H1 (cell line): ENCODE data around the gene SAAL1. TPM values are rescaled to one million over a fixed set of nuclear protein-coding genes. Genes with fewer than 3 reads are reported as not detected.
"Not testable (repeated sequence)": the region's sequence is repeated elsewhere in the genome, so short reads cannot be mapped to it uniquely, and the experiment has no call there.

ENCODE experiments used
- CTCF ChIA-PET: fragments of 300-600 bp; sonication (Branson Sonifier 250); formaldehyde crosslinking; loops from one replicate; lab custom pipeline; 2021; ENCODE audit not compliant: partially characterized antibody; lab: Charles Lee
- POLR2A ChIA-PET: fragments of 300-600 bp; sonication (Branson Sonifier 250); formaldehyde crosslinking; loops from one replicate; lab custom pipeline; 2021; ENCODE audit warnings: inconsistent platforms; ENCODE audit not compliant: partially characterized antibody; lab: Charles Lee
- DNase-seq, 2 experiments: peaks; one replicate each; pipeline versions ENCODE4 v3.0.0 to v3.0.0-alpha.2; 2010 to 2022; ENCODE audit warnings: low spot score in 2 of 2, low read depth in 1 of 2, mixed read lengths in 1 of 2
- FAIRE-seq: peaks from 2 replicates; lab custom pipeline; 2011; peaks lifted over from hg19 to GRCh38; lab: Jason Lieb, UNC
- H2AFZ ChIP-seq: 2 replicates; pipeline ENCODE4 v1.8.1; 2012; ENCODE audit warnings: low read length, inconsistent platforms
- H2AK5ac ChIP-seq: 2 replicates; pipeline ENCODE4 v1.6.1; 2013; ENCODE audit warnings: low read depth, low read length
- H2BK120ac ChIP-seq: replicated peaks from 2 replicates; pipeline ENCODE3; 2013; ENCODE audit warnings: low read depth, low read length, inconsistent platforms
- H2BK12ac ChIP-seq: 2 replicates; pipeline ENCODE4 v1.6.1; 2013; ENCODE audit warnings: low read depth, low read length
- H2BK15ac ChIP-seq: 2 replicates; pipeline ENCODE4 v1.6.1; 2013; ENCODE audit warnings: low read length
- H2BK20ac ChIP-seq: 2 replicates; pipeline ENCODE4 v1.6.1; 2013; ENCODE audit warnings: low read length
- H2BK5ac ChIP-seq: 2 replicates; pipeline ENCODE4 v1.6.1; 2013; ENCODE audit warnings: low read depth, low read length
- H3K14ac ChIP-seq: 2 replicates; pipeline ENCODE4 v1.6.1; 2013; ENCODE audit warnings: inconsistent platforms; ENCODE audit not compliant: insufficient read length
- H3K18ac ChIP-seq: 2 replicates; pipeline ENCODE4 v1.6.1; 2013; ENCODE audit warnings: low read length; ENCODE audit errors: extremely low read depth
- H3K23ac ChIP-seq: 2 replicates; pipeline ENCODE4 v1.6.1; 2013; ENCODE audit warnings: inconsistent platforms; ENCODE audit not compliant: insufficient read length
- H3K23me2 ChIP-seq: 2 replicates; pipeline ENCODE4 v1.6.1; 2013; ENCODE audit warnings: low read depth, low read length
- H3K27ac ChIP-seq: 2 replicates; pipeline ENCODE4 v1.6.1; 2011; ENCODE audit warnings: low read depth, low read length, inconsistent platforms
- H3K27me3 ChIP-seq, 4 experiments: replicated peaks in 1 of 4; 1 replicate in 1 of 4; 2 replicates in 3 of 4; pipeline versions ENCODE4 v1.6.1 to v1.8.1; 2011 to 2013; ENCODE audit warnings: low read length in 3 of 4, mild to moderate bottlenecking in 3 of 4, inconsistent platforms in 2 of 4, mixed read lengths in 2 of 4, moderate library complexity in 1 of 4; ENCODE audit not compliant: control insufficient read depth in 3 of 4, insufficient read depth in 3 of 4; ENCODE audit errors: extremely low read depth in 1 of 4
- H3K36me3 ChIP-seq, 4 experiments: 2 replicates each; pipeline versions ENCODE4 v1.6.1 to v1.8.1; 2011 to 2013; ENCODE audit warnings: mild to moderate bottlenecking in 4 of 4, low read length in 3 of 4, moderate library complexity in 2 of 4, control low read depth in 1 of 4, inconsistent platforms in 1 of 4; ENCODE audit not compliant: insufficient read depth in 4 of 4, control insufficient read depth in 2 of 4
- H3K4ac ChIP-seq: replicated peaks from 2 replicates; pipeline ENCODE3; 2013; ENCODE audit warnings: low read length, low read depth, mixed read lengths, inconsistent platforms; ENCODE audit not compliant: insufficient read length
- H3K4me1 ChIP-seq, 4 experiments: replicated peaks in 1 of 4; 1 replicate in 1 of 4; 2 replicates in 3 of 4; pipeline versions ENCODE4 v1.6.1 to v1.8.1; 2011 to 2013; ENCODE audit warnings: low read length in 3 of 4, inconsistent platforms in 2 of 4, mixed read lengths in 1 of 4; ENCODE audit not compliant: insufficient read depth in 4 of 4, control insufficient read depth in 3 of 4
- H3K4me2 ChIP-seq, 2 experiments: 2 replicates each; pipeline versions ENCODE4 v1.6.1 to v1.8.1; 2011 to 2013; ENCODE audit warnings: low read depth in 2 of 2, low read length in 2 of 2, control low read depth in 1 of 2, inconsistent platforms in 1 of 2, mild to moderate bottlenecking in 1 of 2; ENCODE audit not compliant: insufficient read depth in 1 of 2
- H3K4me3 ChIP-seq, 4 experiments: fragments of 200-600, 300-600 bp in 1 of 4; sonication (generic), shearing (Covaris generic), sonication (Bioruptor Twin) in 1 of 4; 2 replicates each; pipeline versions ENCODE4 v1.5.1 to v1.8.1; 2011 to 2016; ENCODE audit warnings: low read length in 4 of 4, low read depth in 3 of 4, control low read depth in 2 of 4, inconsistent platforms in 2 of 4, mild to moderate bottlenecking in 2 of 4, mixed read lengths in 1 of 4, moderate library complexity in 1 of 4; ENCODE audit not compliant: insufficient read depth in 2 of 4; ENCODE audit errors: extremely low read depth in 1 of 4
- H3K56ac ChIP-seq: replicated peaks from 2 replicates; pipeline ENCODE3; 2013; ENCODE audit warnings: low read depth, mild to moderate bottlenecking, mixed read lengths, low read length, inconsistent platforms; ENCODE audit not compliant: insufficient read length
- H3K79me1 ChIP-seq: 2 replicates; pipeline ENCODE4 v1.6.1; 2013; ENCODE audit warnings: low read depth, low read length, control low read depth
- H3K79me2 ChIP-seq, 2 experiments: 2 replicates each; pipeline versions ENCODE4 v1.6.1 to v1.8.1; 2012 to 2013; ENCODE audit warnings: low read length in 2 of 2, mild to moderate bottlenecking in 2 of 2, inconsistent platforms in 1 of 2; ENCODE audit not compliant: insufficient read depth in 2 of 2, control insufficient read depth in 1 of 2
- H3K9ac ChIP-seq, 4 experiments: replicated peaks in 1 of 4; 1 replicate in 1 of 4; 2 replicates in 3 of 4; pipeline versions ENCODE4 v1.6.1 to v1.8.1; 2011 to 2013; ENCODE audit warnings: low read depth in 3 of 4, low read length in 3 of 4, control low read depth in 2 of 4, mild to moderate bottlenecking in 2 of 4, moderate library complexity in 2 of 4, inconsistent platforms in 1 of 4; ENCODE audit errors: extremely low read depth in 1 of 4
- H3K9me3 ChIP-seq, 2 experiments: 2 replicates each; pipeline versions ENCODE4 v1.6.1 to v1.8.1; 2012 to 2013; ENCODE audit warnings: mild to moderate bottlenecking in 2 of 2, moderate library complexity in 2 of 2, control low read depth in 1 of 2, inconsistent platforms in 1 of 2, low read depth in 1 of 2, low read length in 1 of 2, mixed read lengths in 1 of 2; ENCODE audit not compliant: insufficient read depth in 2 of 2
- H4K20me1 ChIP-seq, 2 experiments: replicated peaks in 1 of 2; 2 replicates each; pipeline versions ENCODE3 to v1.8.1; 2011 to 2013; ENCODE audit warnings: inconsistent platforms in 2 of 2, low read length in 2 of 2, mild to moderate bottlenecking in 1 of 2; ENCODE audit not compliant: insufficient read depth in 2 of 2, control insufficient read depth in 1 of 2
- H4K5ac ChIP-seq: 2 replicates; pipeline ENCODE4 v1.6.1; 2013; ENCODE audit warnings: low read length, low read depth, mixed read lengths, inconsistent platforms; ENCODE audit not compliant: insufficient read length
- H4K8ac ChIP-seq: 2 replicates; pipeline ENCODE4 v1.8.0; 2013; ENCODE audit warnings: mild to moderate bottlenecking, moderate library complexity, low read length, inconsistent platforms; ENCODE audit not compliant: insufficient read depth; ENCODE audit errors: extremely low read depth
- H4K91ac ChIP-seq: replicated peaks from 2 replicates; pipeline ENCODE3; 2013; ENCODE audit warnings: low read length, mixed read lengths, inconsistent platforms; ENCODE audit not compliant: insufficient read length
- ATF2 ChIP-seq: IDR thresholded peaks from 2 replicates; pipeline ENCODE4 v1.6.1; 2012; ENCODE audit warnings: low read length, inconsistent platforms
- RFX5 ChIP-seq: IDR thresholded peaks from 2 replicates; pipeline ENCODE4 v1.6.1; 2011; ENCODE audit warnings: low read depth, low read length, improper control_type of control experiment, borderline replicate concordance
- WGBS, 2 experiments: shearing (Covaris generic) in 1 of 2; methylation state at CpG; one replicate each; pipeline versions ENCODE4 v1.1.6 to v1.1.7; 2013 to 2015; ENCODE audit warnings: low lambda C conversion rate in 2 of 2, mixed read lengths in 2 of 2, inconsistent platforms in 1 of 2, low coverage in 1 of 2, missing lambda C conversion rate in 1 of 2; ENCODE audit not compliant: insufficient replicate concordance in 2 of 2, insufficient coverage in 1 of 2, insufficient read length in 1 of 2; ENCODE audit errors: extremely low coverage in 1 of 2, missing lambda C conversion rate in 1 of 2; 5-methylcytosine and 5-hydroxymethylcytosine counted together
- polyA plus RNA-seq, 7 experiments: library from polyadenylated mRNA; depleted of rRNA in 3 of 7; stranded (reverse) in 5 of 7; unstranded in 2 of 7; fragments of >200 nt in 5 of 7; fragments of 200-250 nt in 2 of 7; gene quantifications; 1 replicate in 5 of 7; 2 replicates in 1 of 7; 4 replicates in 1 of 7; pipeline versions ENCODE4 v1.2.1 to v1.2.3, GENCODE V29; 2011 to 2013; ENCODE audit warnings: missing spikeins in 2 of 7, mixed read lengths in 2 of 7
- total RNA-seq: library from RNA; stranded (reverse); fragmentation: NEBNext Ultra II Directional; extraction: Animal tissue kit (Norgen Biotek cat#: 25700); gene quantifications from 2 replicates; pipeline ENCODE4 v1.2.1, GENCODE V29; 2021

SAAL1 gene
- total and polyA plus RNA-seq, 2 of the 8 experiments (the other 6 are each of a cell fraction or from before 2014, with no cell fraction given), result 26.4 to 46.6 TPM

DNA sequence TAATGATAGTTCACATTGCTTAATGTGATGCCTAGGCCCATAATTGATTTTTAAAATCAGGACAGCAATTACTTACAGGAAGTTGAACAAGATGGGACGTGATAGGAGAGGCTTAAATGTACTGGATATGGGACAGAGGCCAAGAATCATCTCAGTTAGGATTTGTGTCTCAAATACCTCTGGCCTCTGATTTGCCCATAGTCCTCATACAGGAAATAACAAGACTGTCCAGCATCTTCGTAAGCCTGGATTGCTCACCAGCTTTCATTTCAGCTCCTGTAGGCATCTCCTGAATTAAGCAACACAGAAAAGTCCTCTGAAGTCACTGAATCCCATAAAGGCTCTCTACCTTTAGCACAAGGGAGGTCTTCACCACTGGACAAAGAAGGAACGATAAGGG is 26.5 kb upstream of the SAAL1 start, which contains the start of gene MRGPRX3 (continued):
- no peak for TF ChIP-seq RFX5
- TF ChIP-seq ATF2, result no peak

- H3K27me3 ChIP-seq, H3K23ac ChIP-seq, H2BK15ac ChIP-seq, H3K14ac ChIP-seq, H3K9me3 ChIP-seq, H2BK12ac ChIP-seq, H3K18ac ChIP-seq, H3K27ac ChIP-seq, H3K36me3 ChIP-seq, H4K5ac ChIP-seq, H4K20me1 ChIP-seq, FAIRE-seq, H3K4ac ChIP-seq, H3K79me2 ChIP-seq, H3K9ac ChIP-seq, H2AK5ac ChIP-seq, H3K4me3 ChIP-seq, H3K4me1 ChIP-seq, DNase-seq, H2BK120ac ChIP-seq, H2BK20ac ChIP-seq, CTCF ChIA-PET, H4K8ac ChIP-seq, H2AFZ ChIP-seq, H4K91ac ChIP-seq, H2BK5ac ChIP-seq, H3K56ac ChIP-seq, H3K4me2 ChIP-seq, H3K23me2 ChIP-seq, POLR2A ChIA-PET, H3K79me1 ChIP-seq: not testable (repeated sequence)
- WGBS, 2 experiments, result 89% methylated on average over 4 of the region's 4 CpGs; no CpG with 5 or more reads in 1 of the 2 experiments
These were observed 25.2 kb upstream of the SAAL1 start for GRCh38 chr11:18131115-18131514.
